Effector memory CD8-positive, alpha-beta T cell (primary cell): ENCODE data around the gene SLFNL1.

Source experiments
- ATAC-seq: fragments of 150-1000 bp; cut with Tn5 transposase; replicated peaks from 2 replicates; pipeline ENCODE4 v1.10.0; 2021; ENCODE audit warnings: mild to moderate bottlenecking, moderate library complexity
- DNase-seq, 3 experiments: peaks; one replicate each; pipeline ENCODE4 v3.0.0; 2021
- H3K27ac Mint-ChIP-seq, 2 donors: one replicate each; pipeline ENCODE4 v1.8.0; 2022; ENCODE audit warnings: mild to moderate bottlenecking in 2 of 2, mixed read lengths in 2 of 2, moderate library complexity in 2 of 2
- H3K27me3 Mint-ChIP-seq, 2 donors: one replicate each; pipeline ENCODE4 v1.8.0; 2022; ENCODE audit warnings: mixed read lengths in 2 of 2
- H3K36me3 Mint-ChIP-seq: one replicate; pipeline ENCODE4 v1.8.0; 2022; ENCODE audit warnings: mild to moderate bottlenecking, moderate library complexity, mixed read lengths; ENCODE audit not compliant: insufficient read depth
- H3K4me1 Mint-ChIP-seq, 2 donors: one replicate each; pipeline ENCODE4 v1.8.0; 2022; ENCODE audit warnings: low read depth in 2 of 2, mixed read lengths in 2 of 2
- H3K4me3 Mint-ChIP-seq, 2 donors: one replicate each; pipeline ENCODE4 v1.8.0; 2022; ENCODE audit warnings: mild to moderate bottlenecking in 2 of 2, mixed read lengths in 2 of 2, moderate library complexity in 2 of 2
- H3K9me3 Mint-ChIP-seq, 2 donors: one replicate each; pipeline ENCODE4 v1.8.0; 2022; ENCODE audit warnings: mixed read lengths in 2 of 2

Gene SLFNL1

GRCh38 chr1:40988280-40988679 lies 33.2 kb downstream of the SLFNL1 start:
- Mint-ChIP-seq H3K4me1 (peaks cover 0 to 1% of the 10 kb centered on the region in 2 donors), H3K27me3 (no peaks in the 10 kb centered on the region), H3K27ac (no peak overlapping the region), H3K36me3 (peaks cover 86% of the 10 kb centered on the region), H3K4me3 (no peak overlapping the region), H3K9me3 (no peaks in the 10 kb centered on the region)
- DNase-seq (no peak), ATAC-seq (no peak)

DNA sequence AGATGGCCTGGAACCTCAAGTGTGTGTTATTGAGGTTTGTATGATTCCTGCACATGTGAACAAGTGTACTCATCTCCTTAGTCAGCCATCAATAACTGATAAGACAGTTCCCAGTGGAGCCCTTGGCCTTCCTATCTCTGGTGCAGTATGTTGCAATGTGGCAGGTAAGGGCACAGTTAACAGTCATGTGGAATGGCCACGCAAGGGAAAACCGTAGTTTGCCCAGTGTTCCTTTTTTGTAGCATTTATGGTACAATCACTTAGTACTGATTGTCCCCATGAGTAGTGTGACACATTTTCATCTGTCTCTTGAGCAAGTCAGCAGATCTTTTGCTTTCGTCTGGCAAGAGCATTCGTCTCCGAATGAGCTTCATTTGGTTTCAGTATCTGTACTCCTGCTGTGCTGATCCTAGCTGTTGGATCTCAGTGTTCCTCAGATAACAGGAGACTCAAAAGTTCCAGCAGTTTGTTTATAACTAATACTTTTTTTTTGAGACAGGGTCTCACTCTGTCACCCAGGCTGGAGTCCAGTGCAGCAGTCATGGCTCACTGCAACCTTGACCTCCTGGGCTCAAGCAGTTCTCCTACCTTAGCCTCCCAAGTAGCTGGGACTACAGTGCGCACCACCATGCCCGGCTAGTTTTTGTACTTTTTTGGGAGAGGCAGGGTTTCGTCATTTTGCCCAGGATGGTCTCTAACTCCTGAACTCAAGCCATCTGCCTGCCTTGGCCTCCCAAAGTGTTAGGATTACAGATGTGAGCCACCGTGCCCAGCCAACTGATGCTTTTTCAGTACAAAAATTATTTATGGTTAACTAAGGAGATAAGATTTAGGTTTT lies 33.9 kb downstream of the SLFNL1 start:
- Mint-ChIP-seq H3K9me3 (no peaks in the 10 kb centered on the region), H3K36me3 (peaks cover 81% of the 10 kb centered on the region), H3K4me3 (no peak overlapping the region), H3K27ac (no peak overlapping the region), H3K4me1 (peaks cover 0 to 1% of the 10 kb centered on the region in 2 donors), H3K27me3 (no peaks in the 10 kb centered on the region)
- ATAC-seq (no peak), DNase-seq (no peak)

GRCh38 chr1:40986956-40987355 lies 34.6 kb downstream of the SLFNL1 start:
- H3K27ac Mint-ChIP-seq, result no peak overlapping the region
- peaks cover 4 to 5% of the 10 kb centered on the region in 2 donors for H3K4me1 Mint-ChIP-seq
- no peaks in the 10 kb centered on the region for H3K27me3 Mint-ChIP-seq
- no peak for DNase-seq
- no peak overlapping the region for H3K4me3 Mint-ChIP-seq
- no peaks in the 10 kb centered on the region for H3K9me3 Mint-ChIP-seq
- ATAC-seq, result no peak
- H3K36me3 Mint-ChIP-seq, result peaks cover 77% of the 10 kb centered on the region

DNA sequence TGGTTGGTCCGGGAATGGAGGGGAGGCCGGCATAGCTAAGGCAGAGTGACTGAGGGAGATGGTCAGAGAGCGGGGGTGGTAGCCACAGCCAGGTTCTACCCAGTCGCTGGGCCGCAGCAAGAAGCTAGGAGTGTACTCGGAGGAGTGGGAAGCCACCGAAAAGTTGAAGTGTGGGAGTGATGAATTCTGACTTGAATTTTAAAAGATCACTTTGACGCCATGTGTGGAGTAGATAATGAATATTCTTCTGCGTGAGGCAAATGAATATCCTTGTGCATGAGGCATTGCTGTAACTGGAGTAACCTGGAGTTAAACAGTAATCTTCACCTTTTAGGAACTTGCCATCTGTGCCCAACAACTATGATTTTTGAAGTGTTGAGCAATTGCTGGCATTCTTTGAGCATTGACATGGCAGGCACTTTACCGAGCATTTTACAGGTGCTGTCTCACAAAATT lies 35.2 kb downstream of the SLFNL1 start:
- no peaks in the 10 kb centered on the region for H3K27me3 Mint-ChIP-seq
- H3K4me1 Mint-ChIP-seq, result peaks cover 6 to 9% of the 10 kb centered on the region in 2 donors
- peaks cover 71% of the 10 kb centered on the region for H3K36me3 Mint-ChIP-seq
- ATAC-seq, result no peak
- no peaks in the 10 kb centered on the region for H3K9me3 Mint-ChIP-seq
- no peak for DNase-seq
- no peak overlapping the region for H3K27ac Mint-ChIP-seq
- no peak overlapping the region for H3K4me3 Mint-ChIP-seq

DNA sequence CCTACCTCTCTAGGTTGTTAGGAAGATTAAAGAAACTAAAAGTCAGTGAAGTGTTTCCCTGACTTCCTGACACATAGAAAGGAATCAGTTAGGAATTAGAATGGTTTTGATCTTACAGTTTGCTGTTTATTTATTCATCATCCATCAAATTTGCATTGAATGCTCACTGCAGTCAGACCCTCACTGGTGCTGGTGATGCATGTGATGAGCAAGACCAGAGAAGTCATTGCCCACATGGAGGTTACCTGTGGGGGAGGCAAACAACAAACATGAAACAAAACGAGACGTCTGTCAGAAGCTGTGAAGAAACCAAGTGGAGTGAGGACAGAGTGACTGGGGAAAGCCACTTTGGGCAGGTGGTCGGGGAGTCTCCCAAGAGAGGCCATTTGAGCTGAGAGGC lies 35.6 kb downstream of the SLFNL1 start:
- DNase-seq (no peak), ATAC-seq (no peak)
- no peak overlapping the region for H3K27ac Mint-ChIP-seq
- H3K36me3 Mint-ChIP-seq, result peaks cover 70% of the 10 kb centered on the region
- H3K4me3 Mint-ChIP-seq, result no peak overlapping the region
- peaks cover 11 to 14% of the 10 kb centered on the region in 2 donors for H3K4me1 Mint-ChIP-seq
- H3K9me3 Mint-ChIP-seq, result no peaks in the 10 kb centered on the region
- H3K27me3 Mint-ChIP-seq, result no peaks in the 10 kb centered on the region

DNA sequence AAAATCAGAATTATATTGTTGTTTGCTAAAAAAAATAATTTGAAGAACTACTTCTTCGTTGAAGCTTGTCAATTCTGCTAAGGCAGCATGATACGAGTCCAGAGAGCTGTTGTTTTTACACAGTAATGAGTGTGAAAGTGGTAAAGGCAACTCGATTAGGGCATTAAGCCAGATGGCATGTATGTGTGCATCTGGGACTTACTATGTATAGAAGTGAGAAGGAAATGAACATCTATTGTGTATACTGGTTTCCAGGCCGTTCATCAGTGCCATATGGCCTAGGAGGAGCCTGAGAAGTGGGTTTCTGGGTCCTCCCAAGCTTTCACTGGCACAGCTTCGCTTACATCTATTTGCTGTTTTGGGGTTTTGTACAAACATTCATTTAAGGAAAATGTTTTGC lies 36.4 kb downstream of the SLFNL1 start:
- no peaks in the 10 kb centered on the region for H3K9me3 Mint-ChIP-seq
- no peak for ATAC-seq
- H3K27ac Mint-ChIP-seq, result no peak overlapping the region
- H3K4me3 Mint-ChIP-seq, result no peak overlapping the region
- H3K4me1 Mint-ChIP-seq, result peaks cover 16 to 20% of the 10 kb centered on the region in 2 donors
- H3K36me3 Mint-ChIP-seq, result peaks cover 73% of the 10 kb centered on the region
- no peak for DNase-seq
- H3K27me3 Mint-ChIP-seq, result no peaks in the 10 kb centered on the region

DNA sequence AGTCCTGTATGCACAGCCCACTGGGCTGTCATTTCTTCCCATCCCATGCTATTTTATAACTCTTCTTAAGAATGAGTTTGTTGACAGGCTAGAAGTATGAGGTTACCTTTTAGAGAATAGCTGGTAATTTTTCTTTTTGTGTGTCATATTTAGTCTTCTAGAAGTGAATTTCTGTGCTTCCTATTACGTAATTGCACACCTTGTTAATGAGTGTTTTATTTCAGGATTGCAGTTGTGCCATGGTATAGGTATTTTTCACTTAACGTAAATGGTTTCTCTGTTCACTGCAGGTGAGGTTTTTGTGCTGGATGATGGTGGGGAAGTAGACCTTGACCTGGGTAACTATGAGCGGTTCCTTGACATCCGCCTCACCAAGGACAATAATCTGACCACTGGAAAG lies 37.0 kb downstream of the SLFNL1 start:
- DNase-seq (no peak), ATAC-seq (no peak)
- H3K9me3 Mint-ChIP-seq, result no peaks in the 10 kb centered on the region
- H3K27ac Mint-ChIP-seq, result no peak overlapping the region
- H3K4me3 Mint-ChIP-seq, result no peak overlapping the region
- H3K36me3 Mint-ChIP-seq, result peaks cover 73% of the 10 kb centered on the region
- peaks cover 16 to 20% of the 10 kb centered on the region in 2 donors for H3K4me1 Mint-ChIP-seq
- H3K27me3 Mint-ChIP-seq, result no peaks in the 10 kb centered on the region

- Mint-ChIP-seq H3K9me3 (no peaks in the 10 kb centered on the region), H3K27me3 (no peaks in the 10 kb centered on the region), H3K4me3 (no peak overlapping the region), H3K4me1 (peaks cover 19 to 20% of the 10 kb centered on the region in 2 donors), H3K36me3 (peaks cover 75% of the 10 kb centered on the region), H3K27ac (no peak overlapping the region)
- ATAC-seq, result no peak
- no peak for DNase-seq
Measured at GRCh38 chr1:40984066-40984465, 37.5 kb downstream of the SLFNL1 start.

GRCh38 chr1:40983286-40983685 lies 38.2 kb downstream of the SLFNL1 start:
- Mint-ChIP-seq H3K4me1 (peaks cover 20 to 22% of the 10 kb centered on the region in 2 donors), H3K4me3 (no peak overlapping the region), H3K27me3 (no peaks in the 10 kb centered on the region), H3K36me3 (peaks cover 74% of the 10 kb centered on the region), H3K9me3 (no peaks in the 10 kb centered on the region), H3K27ac (no peak overlapping the region)
- DNase-seq (no peak), ATAC-seq (no peak)

- Mint-ChIP-seq H3K4me1 (peaks cover 20 to 22% of the 10 kb centered on the region in 2 donors), H3K27ac (no peak overlapping the region), H3K36me3 (peaks cover 68% of the 10 kb centered on the region), H3K4me3 (peak overlapping the region; percentile 55 to 63), H3K27me3 (no peaks in the 10 kb centered on the region), H3K9me3 (no peaks in the 10 kb centered on the region)
- no peak for DNase-seq
- no peak for ATAC-seq
Measured at GRCh38 chr1:40982721-40983120, 38.8 kb downstream of the SLFNL1 start.

DNA sequence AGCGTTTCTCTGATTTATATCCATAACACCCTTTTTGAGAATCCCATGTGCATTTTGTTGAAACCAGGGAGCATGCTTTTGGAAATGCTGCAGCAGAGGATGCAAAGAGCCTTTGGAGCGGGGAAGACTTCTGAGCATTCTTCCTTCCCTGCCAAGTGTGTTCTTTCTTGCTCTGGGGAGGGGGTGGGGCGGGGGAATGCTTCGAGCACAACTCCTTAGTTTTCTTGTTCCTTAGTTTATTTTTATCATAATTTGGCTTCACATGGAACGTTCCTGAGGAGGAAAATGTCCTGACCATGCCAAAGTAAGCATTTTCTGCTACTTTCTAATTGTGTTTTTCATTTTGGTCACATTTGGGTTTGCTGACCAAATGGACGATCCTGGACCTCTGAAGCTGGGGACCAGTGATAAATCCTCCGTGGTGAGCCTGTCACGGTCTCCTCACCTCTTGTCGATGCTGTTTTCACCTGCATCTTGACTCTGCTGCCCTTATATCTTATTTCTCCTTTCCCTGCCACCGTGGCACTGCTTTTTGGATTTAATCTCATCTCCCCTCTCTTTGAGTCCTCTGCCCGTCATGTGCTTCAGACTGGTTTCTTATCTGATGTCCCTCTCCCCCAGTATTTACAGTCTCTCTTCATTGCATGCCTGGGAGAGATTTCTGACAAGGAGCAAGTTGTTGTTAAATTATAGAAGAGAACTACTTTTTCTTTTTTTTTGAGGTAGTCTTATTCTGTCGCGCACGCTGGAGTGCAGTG lies 39.7 kb downstream of the SLFNL1 start:
- H3K4me1 Mint-ChIP-seq, result peaks cover 20 to 22% of the 10 kb centered on the region in 2 donors
- H3K36me3 Mint-ChIP-seq, result peaks cover 60% of the 10 kb centered on the region
- DNase-seq (no peak), ATAC-seq (no peak)
- no peaks in the 10 kb centered on the region for H3K9me3 Mint-ChIP-seq
- peak overlapping the region; percentile 55 to 63 for H3K4me3 Mint-ChIP-seq
- peak overlapping the region in 1 of 2 donors; percentile 46 for H3K27ac Mint-ChIP-seq
- no peaks in the 10 kb centered on the region for H3K27me3 Mint-ChIP-seq

DNA sequence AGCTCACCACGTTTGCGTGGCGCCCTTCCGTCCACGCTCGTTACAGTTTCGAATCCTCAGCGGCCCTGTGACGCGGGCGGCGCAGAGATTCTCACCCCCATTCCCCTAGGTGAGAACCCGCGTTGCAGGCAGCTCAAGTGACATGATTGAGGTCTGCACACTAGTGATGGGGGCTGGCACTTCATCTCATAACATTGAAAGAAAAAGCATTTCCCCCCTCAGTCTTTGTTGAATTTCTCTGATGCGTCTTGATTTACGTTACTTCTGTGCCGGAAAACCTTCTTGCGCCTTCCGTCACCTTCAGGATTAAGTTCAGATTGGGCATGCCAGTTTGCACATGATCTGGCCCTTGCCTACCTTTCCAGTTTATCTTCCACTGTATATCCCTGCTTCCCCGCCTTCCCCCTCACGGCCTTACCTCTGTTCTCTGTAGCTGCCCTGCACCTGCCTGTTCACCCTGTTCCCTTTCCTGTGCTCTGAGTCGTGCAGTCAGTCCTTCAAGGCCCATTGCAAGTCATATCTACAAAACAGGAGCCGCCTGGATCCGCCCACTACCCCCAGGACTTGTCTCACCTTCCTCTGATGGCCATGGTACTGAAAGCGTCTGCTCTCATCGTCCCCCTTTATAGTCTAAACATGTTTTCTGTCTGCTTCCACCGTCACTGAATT lies 40.9 kb downstream of the SLFNL1 start:
- peak; percentile 59 for ATAC-seq
- Mint-ChIP-seq H3K27ac (peak overlapping the region; percentile 92 to 99), H3K27me3 (no peaks in the 10 kb centered on the region), H3K4me3 (peak overlapping the region; percentile 84 to 99), H3K4me1 (peaks cover 20 to 22% of the 10 kb centered on the region in 2 donors), H3K9me3 (no peaks in the 10 kb centered on the region), H3K36me3 (peaks cover 48% of the 10 kb centered on the region)
- DNase-seq, result peak; percentile 72 to 79 (median 72)

- Mint-ChIP-seq H3K4me1 (peaks cover 20 to 22% of the 10 kb centered on the region in 2 donors), H3K36me3 (peaks cover 43% of the 10 kb centered on the region)
- DNase-seq, result no peak
Measured at GRCh38 chr1:40980068-40980452, 41.5 kb downstream of the SLFNL1 start.

More at GRCh38 chr1:40980068-40980452, 41.5 kb downstream of the SLFNL1 start:
- ATAC-seq, result peak; percentile 36
- H3K4me3 Mint-ChIP-seq, result peak overlapping the region; percentile 84 to 99
- peak overlapping the region; percentile 92 to 99 for H3K27ac Mint-ChIP-seq
- H3K9me3 Mint-ChIP-seq, result no peaks in the 10 kb centered on the region
- no peaks in the 10 kb centered on the region for H3K27me3 Mint-ChIP-seq
